ENCODE data around the gene FOXR1. TPM values are rescaled to one million over a fixed set of nuclear protein-coding genes. Genes with fewer than 3 reads are reported as not detected.
A peak's percentile ranks its signal among the peaks of the same experiment; 100 is the strongest.
"Not testable (repeated sequence)": the region's sequence is repeated elsewhere in the genome, so short reads cannot be mapped to it uniquely, and the experiment has no call there.

The FOXR1 gene
- polyA plus RNA-seq, 10 donors, result 0.22 to 0.30 TPM; not detected in 8

GRCh38 chr11:118996926-118997626, 25.5 kb downstream of the FOXR1 start:
- peak; percentile 7 to 58 (median 30) for DNase-seq

GRCh38 chr11:118997627-118998387, 26.2 kb downstream of the FOXR1 start, which contains the start of gene CENATAC:
Gene CENATAC (plus strand): TSS chr11:118998138. CDS start chr11:118998198, 60 bp downstream.
- DNase-seq, result peak; percentile 89 to 97 (median 93)

GRCh38 chr11:118998388-118998717, 26.8 kb downstream of the FOXR1 start:
- no peak for DNase-seq

- peak in 1 of 3 donors; percentile 9 for DNase-seq
Observed at GRCh38 chr11:118998822-118999221, 27.3 kb downstream of the FOXR1 start.

DNA sequence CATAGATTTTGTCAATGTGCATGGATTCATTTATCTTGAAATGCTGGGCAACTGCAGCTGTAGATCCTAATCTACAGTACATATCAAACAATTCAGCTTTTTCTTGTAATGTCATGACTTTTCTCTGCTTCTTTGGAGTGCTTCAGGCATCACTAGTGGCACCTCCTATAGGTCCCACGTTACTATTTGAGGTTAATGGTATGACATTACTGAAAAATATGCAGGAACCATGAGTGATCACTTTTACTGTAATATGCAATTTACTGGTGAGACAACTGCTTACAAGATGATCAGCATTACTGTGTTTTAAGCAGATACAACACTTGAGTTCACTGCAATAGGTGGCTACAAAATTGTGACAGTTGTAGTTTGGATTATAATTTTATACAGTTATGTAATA, 29.3 kb downstream of the FOXR1 start:
- DNase-seq, result peak in 1 of 3 donors; percentile 13

- no peak for DNase-seq
Observed at GRCh38 chr11:119006656-119007055, 35.1 kb downstream of the FOXR1 start.

DNA sequence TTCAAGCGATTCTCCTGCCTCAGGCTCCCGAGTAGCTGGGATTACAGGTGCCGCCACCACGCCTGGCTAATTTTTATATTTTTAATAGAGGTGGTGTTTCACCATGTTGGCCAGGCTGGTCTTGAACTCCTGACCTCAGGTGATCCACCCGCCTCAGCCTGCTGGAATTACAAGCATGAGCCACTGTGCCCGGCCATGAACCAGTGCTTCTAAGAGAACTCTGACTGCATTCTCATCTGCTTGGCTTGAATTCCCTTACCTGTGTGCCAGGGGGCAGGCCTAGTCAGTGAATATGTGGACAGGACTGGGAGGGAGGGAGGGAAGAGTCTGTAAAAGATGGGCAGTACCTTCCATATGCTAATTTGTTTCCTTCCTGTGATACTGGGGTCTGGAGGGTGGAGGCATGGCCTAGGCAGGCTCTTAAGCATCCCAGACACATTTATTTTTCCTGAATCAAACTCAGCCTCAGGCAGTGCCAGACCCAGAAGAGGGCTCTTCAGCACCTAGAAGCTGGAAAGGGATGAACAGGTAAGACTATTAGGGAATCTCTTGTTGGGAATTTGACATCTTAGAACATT, 40.0 kb downstream of the FOXR1 start:
- no peak for DNase-seq

DNA sequence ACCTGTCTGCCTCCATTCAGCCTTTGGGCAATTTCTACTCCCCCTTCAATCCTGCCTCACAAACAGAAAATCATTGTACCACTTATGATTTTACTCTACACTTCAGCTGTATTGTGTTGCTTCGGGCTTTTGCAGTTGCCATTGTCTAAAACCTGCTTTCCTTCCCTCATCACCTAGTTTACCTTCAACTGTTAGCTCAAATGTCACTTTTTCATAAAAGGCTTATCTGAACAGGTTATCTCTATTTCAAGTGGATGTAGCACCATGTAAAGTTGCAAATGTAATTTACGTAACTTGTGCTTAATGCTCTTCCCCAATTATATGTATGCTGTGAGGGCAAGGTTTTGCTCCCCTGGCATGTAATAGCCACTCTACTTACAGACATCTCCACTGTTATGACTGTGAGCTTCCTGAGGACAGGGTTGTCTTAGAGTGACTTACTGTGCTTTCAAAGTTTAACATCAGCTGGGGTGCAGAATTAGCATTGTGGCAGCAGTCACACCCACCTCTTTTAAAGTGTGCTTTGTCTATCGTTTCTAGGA, 41.1 kb downstream of the FOXR1 start:
- no peak for DNase-seq

- no peak for DNase-seq
Observed at GRCh38 chr11:119014209-119014924, 42.8 kb downstream of the FOXR1 start.

DNA sequence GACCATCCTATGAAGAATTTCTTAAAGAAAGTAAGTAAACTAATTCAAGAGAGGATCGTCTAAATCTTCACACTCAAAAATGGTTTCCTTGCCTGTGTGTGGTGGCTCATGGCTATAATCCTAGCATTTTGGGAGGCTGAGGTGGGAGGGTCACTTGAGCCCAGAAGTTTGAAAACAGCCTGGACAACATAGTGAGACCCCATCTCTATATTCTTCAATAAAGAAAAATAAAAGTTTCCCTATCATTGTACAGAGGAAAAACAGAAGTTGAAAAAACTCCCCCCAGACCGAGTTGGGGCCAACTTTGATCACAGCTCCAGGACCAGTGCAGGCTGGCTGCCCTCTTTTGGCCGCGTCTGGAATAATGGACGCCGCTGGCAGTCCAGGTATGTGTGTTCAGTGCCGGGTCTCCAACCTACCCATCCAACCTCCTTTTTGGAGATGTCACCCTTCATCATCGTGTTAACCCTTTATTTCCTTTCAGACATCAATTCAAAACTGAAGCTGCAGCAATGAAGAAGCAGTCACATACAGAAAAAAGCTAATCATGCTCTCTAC, 43.6 kb downstream of the FOXR1 start:
- DNase-seq, result no peak

DNA sequence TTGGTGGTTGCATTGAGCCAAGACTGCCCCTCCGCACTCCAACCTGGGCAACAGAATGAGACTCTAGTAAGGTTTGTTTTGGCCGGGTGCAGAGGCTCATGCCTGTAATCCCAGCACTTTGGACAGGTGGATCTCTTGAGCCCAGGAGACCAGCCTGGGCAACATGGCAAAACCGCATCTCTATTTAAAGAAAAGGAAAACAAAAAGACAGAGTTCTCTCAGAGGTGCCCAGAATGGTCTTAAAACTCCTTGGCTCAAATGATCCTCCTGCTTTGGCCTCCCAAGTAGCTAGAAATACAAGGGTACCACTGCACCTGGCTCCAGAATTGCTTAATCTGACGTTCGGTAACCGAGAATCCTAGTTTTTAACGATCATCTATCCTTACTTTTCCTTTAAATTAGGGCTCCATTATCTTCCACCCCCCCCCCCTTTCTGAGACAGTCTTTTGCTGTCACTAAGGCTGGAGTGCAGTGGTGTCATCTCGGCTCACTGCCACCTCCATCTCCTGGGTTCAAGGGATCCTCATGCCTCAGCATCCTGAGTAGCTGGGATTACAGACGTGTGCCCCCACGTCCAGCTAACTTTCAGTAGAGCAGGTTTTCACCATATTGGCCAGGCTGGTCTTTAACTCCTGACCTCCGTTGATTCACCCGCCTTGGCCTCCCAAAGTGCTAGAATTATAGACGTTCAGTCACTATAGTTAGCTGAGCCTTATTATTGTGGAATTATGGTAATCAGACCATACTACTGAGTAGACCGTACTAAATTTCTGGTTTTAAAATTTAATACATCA, 44.9 kb downstream of the FOXR1 start:
- no peak for DNase-seq

GRCh38 chr11:119017377-119017776, 45.8 kb downstream of the FOXR1 start:
- DNase-seq, result not testable (repeated sequence)

DNA sequence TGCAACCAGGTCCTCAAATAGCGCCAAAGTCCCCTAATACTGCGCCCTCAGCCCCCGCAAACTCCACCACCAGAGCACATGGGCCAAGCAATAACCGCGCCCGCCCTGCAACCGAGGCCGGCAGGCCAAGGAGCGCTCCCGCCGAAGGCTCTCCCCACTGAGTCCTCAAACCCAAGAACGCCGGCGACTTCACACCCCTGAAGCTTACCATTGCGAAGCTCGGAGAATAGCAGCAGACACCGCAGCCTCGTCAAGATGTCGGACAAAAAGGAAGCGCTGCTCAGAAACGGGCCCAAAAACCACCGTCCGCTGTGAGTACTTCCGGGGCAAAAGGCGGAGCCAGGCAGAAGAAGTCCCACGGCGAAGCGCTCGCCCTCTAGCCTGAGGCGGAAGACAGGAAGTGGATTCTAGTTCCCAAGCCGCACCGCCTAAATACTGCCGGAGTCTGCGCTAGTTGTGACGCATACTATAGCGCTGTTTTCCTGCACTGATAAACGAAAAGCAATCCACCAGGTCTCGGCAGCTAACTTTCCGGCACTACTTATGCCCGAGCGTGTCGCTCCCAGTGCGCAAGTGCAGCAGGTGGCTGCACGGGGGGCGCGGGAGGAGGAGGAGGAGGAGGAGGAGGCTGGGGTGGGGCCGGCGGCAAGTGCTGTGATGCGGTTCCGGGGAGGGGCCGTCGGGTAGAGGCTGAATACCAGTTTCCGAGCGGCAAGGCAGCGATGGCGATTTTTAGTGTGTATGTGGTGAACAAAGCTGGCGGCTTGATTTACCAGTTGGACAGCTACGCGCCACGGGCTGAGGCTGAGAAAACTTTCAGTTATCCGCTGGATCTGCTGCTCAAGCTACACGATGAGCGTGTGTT, 46.7 kb downstream of the FOXR1 start, which contains the start of the genes RPS25 and TRAPPC4:
Gene RPS25 (minus strand): TSS at position 270 of the 865 bp plus-strand sequence. CDS start 59 bp downstream, at position 211.
Gene TRAPPC4 (plus strand): TSS at position 693 of the 865 bp plus-strand sequence. CDS start 30 bp downstream, at position 723.
- peak; percentile 97 to 99 (median 98) for DNase-seq

GRCh38 chr11:119019996-119020395, 48.4 kb downstream of the FOXR1 start:
- no peak for DNase-seq

DNA sequence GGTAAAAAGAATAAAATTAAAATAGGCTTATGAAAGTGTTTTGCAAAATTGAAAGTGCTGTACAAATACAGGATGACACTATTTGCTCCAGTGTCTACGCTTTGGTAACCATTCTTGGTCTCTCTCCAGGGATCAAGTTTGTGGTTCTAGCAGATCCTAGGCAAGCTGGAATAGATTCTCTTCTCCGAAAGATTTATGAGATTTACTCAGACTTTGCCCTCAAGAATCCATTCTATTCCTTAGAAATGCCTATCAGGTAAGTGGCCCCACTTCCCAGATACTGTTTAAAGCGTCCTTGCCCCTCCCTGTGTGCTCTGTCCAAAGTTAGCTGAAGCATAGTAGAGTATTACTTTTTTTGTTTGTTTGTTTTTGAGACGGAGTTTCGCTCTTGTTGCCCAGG, 50.1 kb downstream of the FOXR1 start:
- no peak for DNase-seq

DNA sequence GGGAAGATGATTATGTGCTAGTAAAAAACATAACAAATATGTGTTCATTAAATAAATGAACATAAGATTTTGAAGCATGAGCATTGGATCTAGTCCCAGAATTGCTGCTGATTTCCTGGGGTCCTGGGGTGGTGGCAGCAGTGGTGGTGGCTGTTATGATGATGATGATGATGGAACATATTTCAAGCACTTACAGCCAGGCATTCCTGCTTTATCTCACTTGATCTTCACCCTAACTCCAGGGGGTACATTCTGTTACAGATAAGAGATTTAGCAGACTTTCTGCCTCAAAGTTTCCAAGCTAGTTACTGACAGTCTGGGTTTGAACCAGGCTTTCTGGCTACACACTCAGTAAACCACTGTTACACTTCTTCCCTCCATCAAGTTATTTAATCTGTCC, 52.2 kb downstream of the FOXR1 start:
- no peak for DNase-seq

- no peak for DNase-seq
Observed at GRCh38 chr11:119024430-119025098, 53.0 kb downstream of the FOXR1 start.

- no peak for DNase-seq
Observed at GRCh38 chr11:119025099-119025473, 53.5 kb downstream of the FOXR1 start.

DNA sequence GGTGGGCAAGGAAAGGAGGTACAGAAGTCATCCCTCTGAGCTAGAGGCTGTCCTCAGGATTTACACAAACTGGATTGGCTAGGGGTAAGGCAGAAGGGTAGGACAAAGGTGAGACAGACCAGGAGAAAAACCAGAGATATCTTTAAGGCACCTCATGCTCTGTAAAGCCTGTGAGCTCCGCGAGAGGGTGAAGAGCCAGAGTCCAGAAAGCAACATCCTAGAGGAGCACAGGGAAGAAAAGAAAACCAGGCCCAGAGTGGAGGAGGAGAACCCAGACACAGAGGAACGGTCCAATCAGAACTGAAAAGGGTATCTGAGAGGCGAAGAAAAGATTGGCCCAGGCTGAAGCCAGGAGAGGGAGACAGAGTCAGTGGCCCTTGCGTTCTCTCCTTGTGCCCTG, 54.0 kb downstream of the FOXR1 start:
- no peak for DNase-seq
